Vagina (tissue), 2 donors: ENCODE data around the gene CELF1.

Experiments
- CTCF ChIP-seq, 3 experiments: fragments of 450-650 bp in 2 of 3; fragments of 200-600 bp in 1 of 3; sonication (generic) in 1 of 3; IDR thresholded peaks; one replicate each; pipeline ENCODE4 v1.5.1; 2017 to 2019; ENCODE audit warnings: antibody characterized with exemption in 3 of 3, mild to moderate bottlenecking in 2 of 3, moderate library complexity in 2 of 3
- POLR2A ChIP-seq, 2 donors: fragments of 450-650 bp; IDR thresholded peaks; one replicate each; pipeline ENCODE4 v1.6.1; 2017; ENCODE audit warnings: antibody characterized with exemption in 2 of 2, mild to moderate bottlenecking in 2 of 2, moderate library complexity in 2 of 2

- no peak for TF ChIP-seq POLR2A (IDR thresholded peaks at IDR 0.05)
- TF ChIP-seq CTCF (IDR thresholded peaks at IDR 0.05): no peak
These were observed 100.9 kb downstream of the CELF1 start for GRCh38 chr11:47451990-47452389.
